ENCODE results near the gene PRDM11. TPM values are rescaled to one million over a fixed set of nuclear protein-coding genes. Genes with fewer than 3 reads are reported as not detected.
A peak's percentile ranks its signal among the peaks of the same experiment; 100 is the strongest.

The PRDM11 gene
- total and polyA plus RNA-seq, 10 donors: 1.7 to 24.3 (median 15.3) TPM

DNA sequence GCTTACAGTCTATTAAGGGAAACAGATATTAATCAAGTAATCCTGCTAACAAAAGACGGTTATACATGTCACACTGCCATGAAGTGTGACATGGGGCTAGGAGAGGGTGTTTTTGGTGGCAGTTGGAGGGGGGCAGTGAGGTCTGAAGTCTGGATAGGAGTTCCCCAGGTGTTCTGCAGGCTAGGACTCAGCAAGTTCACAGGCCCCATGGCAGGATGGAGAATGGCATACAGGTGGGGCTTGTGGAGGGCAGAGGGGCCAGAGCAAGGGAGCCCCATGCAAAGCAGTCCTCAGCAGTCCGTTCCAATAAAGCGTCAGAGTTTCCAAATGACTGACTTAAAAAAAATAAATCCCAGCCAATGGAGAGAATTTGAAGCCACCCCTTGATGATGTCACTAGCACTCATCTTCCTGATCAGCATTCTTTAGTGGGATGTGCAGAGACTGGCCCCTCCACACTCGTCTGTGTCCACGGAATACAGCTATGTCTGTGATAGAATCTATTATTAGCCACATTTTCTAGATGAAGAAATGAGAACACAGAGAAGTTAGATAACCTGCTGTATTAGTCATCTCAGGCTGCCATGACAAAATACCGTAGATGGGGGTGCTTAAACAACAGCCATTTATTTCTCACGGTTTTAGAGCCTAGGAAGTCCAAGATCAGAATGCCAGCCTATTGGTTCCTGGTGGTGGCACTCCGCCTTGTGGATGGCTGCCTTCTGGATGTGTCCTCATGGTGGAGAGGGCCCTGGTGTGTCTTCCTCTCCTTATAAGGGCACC is 32.6 kb downstream of the PRDM11 start:
- H3K27me3 ChIP-seq (replicated peaks in 1 of 7): peaks cover 0 to 21% (median 0%) of the 10 kb centered on the region in 7 donors
- no peak for TF ChIP-seq POLR2AphosphoS5 (IDR thresholded peaks at IDR 0.05)
- TF ChIP-seq, protein P1, sequence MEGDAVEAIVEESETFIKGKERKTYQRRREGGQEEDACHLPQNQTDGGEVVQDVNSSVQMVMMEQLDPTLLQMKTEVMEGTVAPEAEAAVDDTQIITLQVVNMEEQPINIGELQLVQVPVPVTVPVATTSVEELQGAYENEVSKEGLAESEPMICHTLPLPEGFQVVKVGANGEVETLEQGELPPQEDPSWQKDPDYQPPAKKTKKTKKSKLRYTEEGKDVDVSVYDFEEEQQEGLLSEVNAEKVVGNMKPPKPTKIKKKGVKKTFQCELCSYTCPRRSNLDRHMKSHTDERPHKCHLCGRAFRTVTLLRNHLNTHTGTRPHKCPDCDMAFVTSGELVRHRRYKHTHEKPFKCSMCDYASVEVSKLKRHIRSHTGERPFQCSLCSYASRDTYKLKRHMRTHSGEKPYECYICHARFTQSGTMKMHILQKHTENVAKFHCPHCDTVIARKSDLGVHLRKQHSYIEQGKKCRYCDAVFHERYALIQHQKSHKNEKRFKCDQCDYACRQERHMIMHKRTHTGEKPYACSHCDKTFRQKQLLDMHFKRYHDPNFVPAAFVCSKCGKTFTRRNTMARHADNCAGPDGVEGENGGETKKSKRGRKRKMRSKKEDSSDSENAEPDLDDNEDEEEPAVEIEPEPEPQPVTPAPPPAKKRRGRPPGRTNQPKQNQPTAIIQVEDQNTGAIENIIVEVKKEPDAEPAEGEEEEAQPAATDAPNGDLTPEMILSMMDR (IDR thresholded peaks at IDR 0.05 in 8 of 11, conservative IDR thresholded peaks at IDR 0.05 in 3 of 11): no peak
- peak overlapping the region in 4 of 8 donors; percentile 80 to 84 (median 81) for H3K27ac ChIP-seq
- WGBS, 5 donors: 73 to 84% (median 76%) methylated on average over 8 of the region's 8 CpGs
- H3K4me1 ChIP-seq: peaks cover 8 to 34% (median 22%) of the 10 kb centered on the region in 6 donors
- intact Hi-C loops (cut with DNase I; ENCODE audit: low total_unique reads): no loop called here
- no peaks in the 10 kb centered on the region for H3K9me3 ChIP-seq
- H3K4me3 ChIP-seq: no peak overlapping the region
- no peak for DNase-seq
- H3K36me3 ChIP-seq: peaks cover 0 to 22% (median 11%) of the 10 kb centered on the region in 6 donors

GRCh38 chr11:45179686-45180178 is 33.3 kb downstream of the PRDM11 start:
- Histone ChIP-seq H3K27ac (peak overlapping the region in 5 of 8 donors; percentile 76 to 84 (median 81)), H3K36me3 (peaks cover 0 to 28% (median 14%) of the 10 kb centered on the region in 6 donors), H3K4me3 (peak overlapping the region in 7 of 8 donors; percentile 31 to 73 (median 44)), H3K9me3 (no peaks in the 10 kb centered on the region), H3K27me3 (replicated peaks in 1 of 7) (peaks cover 0 to 21% (median 0%) of the 10 kb centered on the region in 7 donors), H3K4me1 (peaks cover 8 to 34% (median 22%) of the 10 kb centered on the region in 6 donors)
- WGBS, 5 donors: 39 to 100% (median 47%) methylated on average over 1 to 6 of the region's 6 CpGs
- intact Hi-C loops (cut with DNase I; ENCODE audit: low total_unique reads): no loop called here
- DNase-seq: no peak
- TF ChIP-seq, protein P1 (IDR thresholded peaks at IDR 0.05 in 8 of 11, conservative IDR thresholded peaks at IDR 0.05 in 3 of 11): no peak
- TF ChIP-seq POLR2A (IDR thresholded peaks at IDR 0.05) (no peak), POLR2AphosphoS5 (IDR thresholded peaks at IDR 0.05) (no peak)

DNA sequence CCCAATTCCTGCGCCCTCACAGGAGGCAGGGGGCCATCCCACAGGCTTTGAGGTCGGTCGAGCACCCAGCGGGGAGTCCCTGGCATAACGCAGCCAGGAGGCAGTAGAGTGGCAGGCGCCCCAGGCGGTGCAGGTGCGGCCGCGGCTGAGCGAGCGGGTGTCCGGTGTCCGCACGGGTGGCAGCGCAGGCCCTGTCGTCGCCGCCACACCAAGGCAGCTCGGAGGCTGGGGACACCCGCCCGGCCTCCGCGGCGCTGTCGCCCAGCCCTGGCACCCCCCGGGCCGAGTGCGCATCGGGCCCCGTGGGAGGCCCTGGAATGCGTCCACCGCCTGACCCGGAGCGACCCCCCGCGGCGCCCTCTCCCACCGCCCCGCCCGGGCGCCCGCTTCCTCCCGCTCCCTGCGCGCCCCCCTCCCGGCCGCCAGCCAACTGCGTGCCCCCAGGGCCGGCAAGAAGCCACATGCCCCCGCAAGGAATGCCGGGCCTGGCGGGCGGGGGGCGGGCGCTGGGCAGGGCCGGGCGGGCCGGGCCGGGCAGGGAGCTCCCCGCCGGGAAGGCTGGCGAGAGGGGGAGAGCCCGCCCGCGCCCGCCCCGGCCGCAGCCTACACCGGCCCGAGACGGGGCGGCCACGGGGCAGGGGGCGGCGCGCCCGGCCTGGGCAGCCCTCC is 33.9 kb downstream of the PRDM11 start:
- intact Hi-C loops (cut with DNase I; ENCODE audit: low total_unique reads): no loop called here

More for the DNA sequence above, 33.9 kb downstream of the PRDM11 start:
- Histone ChIP-seq H3K4me1 (peaks cover 8 to 34% (median 22%) of the 10 kb centered on the region in 6 donors), H3K4me3 (peak overlapping the region; percentile 31 to 73 (median 44)), H3K27ac (peak overlapping the region in 6 of 8 donors; percentile 66 to 84 (median 80)), H3K27me3 (replicated peaks in 1 of 7) (peaks cover 0 to 21% (median 0%) of the 10 kb centered on the region in 7 donors), H3K36me3 (peaks cover 0 to 34% (median 14%) of the 10 kb centered on the region in 6 donors), H3K9me3 (no peaks in the 10 kb centered on the region)
- no peak for TF ChIP-seq POLR2A (IDR thresholded peaks at IDR 0.05)
- TF ChIP-seq, protein P1 (IDR thresholded peaks at IDR 0.05 in 8 of 11, conservative IDR thresholded peaks at IDR 0.05 in 3 of 11): peak in 8 of 11 experiments; percentile 13 to 58 (median 40)
- TF ChIP-seq POLR2AphosphoS5 (IDR thresholded peaks at IDR 0.05): peak in 2 of 3 donors; percentile 17 to 27
- DNase-seq: peak; percentile 85
- WGBS, 5 donors: 0 to 4% (median 2%) methylated on average over 6 to 78 of the region's 78 CpGs

All from spleen (tissue), 11 donors.